GM23248 (cell line): ENCODE results near the gene SLC44A4.

Source experiments
- EZH2 ChIP-seq: fragments of 200-600 bp; sonication (generic); IDR thresholded peaks from 2 replicates; pipeline ENCODE4 v1.6.1; 2018; ENCODE audit warnings: antibody characterized with exemption, mild to moderate bottlenecking; ENCODE audit not compliant: insufficient read depth, poor library complexity, severe bottlenecking
- EZH2phosphoT487 ChIP-seq: fragments of 200-600 bp; sonication (generic); IDR thresholded peaks from 2 replicates; pipeline ENCODE4 v1.6.1; 2018; ENCODE audit warnings: antibody characterized with exemption, moderate library complexity, mild to moderate bottlenecking, low read depth; ENCODE audit not compliant: insufficient read depth

DNA sequence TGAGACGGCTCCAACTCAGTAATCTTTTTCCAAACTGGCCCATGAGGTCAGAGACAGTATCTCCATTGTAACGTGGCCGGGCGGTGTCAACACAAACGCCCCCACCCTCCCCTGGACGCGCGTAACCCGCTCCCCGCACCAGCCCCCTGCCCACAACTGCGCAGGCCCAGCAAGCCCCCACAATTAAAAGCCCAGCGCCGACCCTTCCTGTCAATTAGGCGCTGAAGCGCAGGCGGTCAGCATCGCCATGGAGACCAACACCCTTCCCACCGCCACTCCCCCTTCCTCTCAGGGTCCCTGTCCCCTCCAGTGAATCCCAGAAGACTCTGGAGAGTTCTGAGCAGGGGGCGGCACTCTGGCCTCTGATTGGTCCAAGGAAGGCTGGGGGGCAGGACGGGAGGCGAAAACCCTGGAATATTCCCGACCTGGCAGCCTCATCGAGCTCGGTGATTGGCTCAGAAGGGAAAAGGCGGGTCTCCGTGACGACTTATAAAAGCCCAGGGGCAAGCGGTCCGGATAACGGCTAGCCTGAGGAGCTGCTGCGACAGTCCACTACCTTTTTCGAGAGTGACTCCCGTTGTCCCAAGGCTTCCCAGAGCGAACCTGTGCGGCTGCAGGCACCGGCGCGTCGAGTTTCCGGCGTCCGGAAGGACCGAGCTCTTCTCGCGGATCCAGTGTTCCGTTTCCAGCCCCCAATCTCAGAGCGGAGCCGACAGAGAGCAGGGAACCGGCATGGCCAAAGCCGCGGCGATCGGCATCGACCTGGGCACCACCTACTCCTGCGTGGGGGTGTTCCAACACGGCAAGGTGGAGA is 63.6 kb downstream of the SLC44A4 start, which contains the start of the genes HSPA1A and HSPA1L:
- TF ChIP-seq EZH2 (no peak), EZH2phosphoT487 (no peak)
